Kasumi-1 (cell line): ENCODE results near the gene HDAC10.
"Not testable (repeated sequence)": the region's sequence is repeated elsewhere in the genome, so short reads cannot be mapped to it uniquely, and the experiment has no call there.

ENCODE experiments used
- DNase-seq, 2 experiments: peaks; one replicate each; lab custom pipeline; 2025; lab: John Stamatoyannopoulos, UW

Gene HDAC10

DNA sequence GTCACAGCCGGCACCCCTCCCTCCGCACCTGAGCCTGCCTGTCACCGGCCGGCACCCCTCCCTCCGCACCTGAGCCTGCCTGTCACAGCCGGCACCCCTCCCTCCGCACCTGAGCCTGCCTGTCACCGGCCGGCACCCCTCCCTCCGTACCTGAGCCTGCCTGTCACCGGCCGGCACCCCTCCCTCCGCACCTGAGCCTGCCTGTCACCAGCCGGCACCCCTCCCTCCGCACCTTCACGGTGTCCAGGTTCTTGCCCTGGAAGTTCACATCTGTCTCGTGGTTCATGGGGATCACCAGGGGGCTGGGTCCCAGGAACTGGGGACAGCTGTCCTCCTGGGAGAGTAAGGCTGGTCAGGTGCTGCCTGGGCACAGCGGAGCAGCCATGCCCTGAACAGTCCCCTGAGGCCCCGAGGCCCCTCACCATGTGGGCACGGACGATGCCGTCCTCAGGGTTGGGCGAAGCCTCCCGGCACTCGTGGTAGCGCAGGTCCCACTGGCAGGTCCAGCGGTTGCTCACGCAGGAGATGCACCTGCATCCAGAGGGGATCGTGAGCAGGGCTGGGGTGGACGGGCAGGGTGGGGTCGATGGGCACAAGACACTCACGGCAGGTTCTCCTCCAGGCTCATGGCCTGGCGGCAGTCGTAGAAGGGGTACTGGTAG, 34.6 kb upstream of the HDAC10 start:
- no peak for DNase-seq

DNA sequence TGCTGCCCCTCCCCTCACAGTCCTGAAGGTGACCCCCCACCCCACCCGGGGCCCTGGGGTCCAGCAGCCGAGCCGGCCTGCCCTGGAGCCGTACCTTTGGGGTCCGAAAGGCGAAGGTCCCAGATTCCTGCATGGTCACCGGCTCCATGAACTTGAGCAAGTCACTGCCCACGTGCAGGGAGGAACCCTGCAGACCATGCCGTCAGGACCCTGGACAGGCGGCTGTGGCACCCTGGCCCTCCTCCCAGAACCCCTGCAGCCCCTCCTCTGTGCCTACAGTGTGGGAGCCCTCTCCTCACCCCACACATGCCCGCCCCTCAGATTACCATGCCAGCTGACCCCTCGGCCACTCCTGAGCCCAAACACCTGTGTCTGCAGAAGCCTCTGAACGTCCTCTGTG, 33.4 kb upstream of the HDAC10 start:
- no peak for DNase-seq

DNA sequence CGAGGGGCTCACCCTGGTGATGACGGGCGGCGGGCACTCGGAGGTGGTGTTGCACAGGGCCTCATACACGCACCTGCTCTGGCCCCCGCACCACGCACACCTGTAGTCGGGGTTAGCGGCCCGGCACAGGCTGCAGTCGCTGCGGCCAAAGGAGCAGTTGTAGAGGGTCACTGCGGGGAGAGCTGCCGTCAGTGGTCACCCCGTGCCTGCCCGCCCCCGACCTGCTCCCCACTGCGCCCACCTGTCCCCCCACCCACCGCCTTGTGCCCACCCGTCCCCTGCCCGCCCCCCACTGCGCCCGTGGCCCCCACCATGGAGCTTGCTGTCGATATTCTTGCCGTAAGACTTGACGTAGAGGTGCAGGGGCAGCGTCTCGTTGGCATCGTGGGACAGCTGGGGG, 32.8 kb upstream of the HDAC10 start:
- DNase-seq = no peak

DNA sequence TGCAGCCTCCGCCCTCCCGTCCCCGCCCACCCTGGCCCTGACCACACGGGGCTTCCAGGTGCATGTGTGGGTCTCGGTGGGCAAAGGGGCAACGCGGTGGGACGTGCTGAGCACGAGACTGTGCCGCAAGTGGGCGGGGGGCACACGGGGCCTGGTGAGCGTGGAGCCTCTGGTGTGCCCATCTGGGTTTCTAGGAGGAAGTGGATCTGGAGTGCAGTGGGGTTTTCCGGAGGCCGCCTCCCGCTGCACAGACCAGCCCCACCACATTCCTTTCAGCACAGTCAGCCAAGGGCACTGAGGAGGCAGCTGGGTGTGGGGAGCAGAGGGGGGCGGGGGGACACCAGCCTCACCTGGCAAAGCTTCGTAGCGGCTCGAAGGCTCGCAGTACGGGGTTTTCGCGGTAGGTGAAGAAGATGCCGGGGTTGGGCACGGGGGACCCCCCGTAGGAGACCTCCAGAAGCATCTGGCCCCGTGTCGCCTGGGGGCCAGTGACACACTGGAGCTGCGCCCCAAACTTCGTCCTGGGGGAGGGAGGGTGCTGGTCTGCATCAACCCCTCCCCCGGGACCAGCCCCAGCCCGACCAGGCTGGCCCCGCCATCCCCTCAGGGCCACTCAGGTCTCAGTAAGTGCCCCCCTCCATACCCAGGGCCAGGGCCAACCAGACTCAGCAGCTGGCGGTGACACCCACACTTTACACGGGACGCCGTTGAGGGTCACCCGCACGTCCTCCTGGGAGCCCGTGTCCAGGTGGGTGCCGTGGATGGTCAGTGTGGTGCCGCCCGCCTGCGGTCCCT, 31.5 kb upstream of the HDAC10 start:
- no peak for DNase-seq

DNA sequence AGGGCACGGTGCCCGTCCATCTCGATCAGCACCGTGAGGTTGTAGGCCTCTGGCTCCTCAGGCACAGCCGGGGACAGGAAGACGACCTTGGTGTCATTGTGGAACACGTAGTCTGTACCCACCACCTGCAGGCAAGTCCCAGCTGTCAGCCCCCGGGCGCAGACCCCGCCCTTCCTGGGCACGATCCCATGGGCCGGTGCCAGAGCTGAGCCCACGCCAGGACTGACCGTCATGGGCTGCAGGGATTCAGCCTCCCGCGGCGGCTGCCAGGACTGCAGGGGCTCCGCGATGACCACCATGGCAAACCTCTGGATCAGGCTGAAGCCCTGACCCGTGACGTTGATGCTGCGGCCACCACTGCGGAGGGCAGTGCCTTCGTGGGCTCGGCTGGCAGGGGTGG, 30.9 kb upstream of the HDAC10 start:
- DNase-seq = no peak

DNA sequence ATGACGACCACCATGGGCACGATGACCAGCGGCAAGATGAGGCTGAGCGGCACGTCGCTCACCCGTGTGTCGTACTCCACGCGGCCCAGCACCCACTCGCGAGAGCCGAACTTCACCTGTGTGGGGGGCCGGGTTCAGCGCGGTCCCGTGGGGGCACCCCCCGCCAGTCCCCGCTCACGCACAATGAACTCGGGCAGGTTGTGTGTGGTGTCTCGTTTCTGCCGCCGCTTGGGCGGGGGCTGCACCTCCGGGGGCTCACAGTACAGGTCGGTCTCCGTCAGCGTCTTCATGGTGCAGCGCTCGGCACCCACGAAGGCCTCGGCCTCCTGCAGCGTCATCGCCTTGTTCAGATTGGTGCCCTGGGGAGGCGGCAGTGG, 30.3 kb upstream of the HDAC10 start:
- no peak for DNase-seq

DNA sequence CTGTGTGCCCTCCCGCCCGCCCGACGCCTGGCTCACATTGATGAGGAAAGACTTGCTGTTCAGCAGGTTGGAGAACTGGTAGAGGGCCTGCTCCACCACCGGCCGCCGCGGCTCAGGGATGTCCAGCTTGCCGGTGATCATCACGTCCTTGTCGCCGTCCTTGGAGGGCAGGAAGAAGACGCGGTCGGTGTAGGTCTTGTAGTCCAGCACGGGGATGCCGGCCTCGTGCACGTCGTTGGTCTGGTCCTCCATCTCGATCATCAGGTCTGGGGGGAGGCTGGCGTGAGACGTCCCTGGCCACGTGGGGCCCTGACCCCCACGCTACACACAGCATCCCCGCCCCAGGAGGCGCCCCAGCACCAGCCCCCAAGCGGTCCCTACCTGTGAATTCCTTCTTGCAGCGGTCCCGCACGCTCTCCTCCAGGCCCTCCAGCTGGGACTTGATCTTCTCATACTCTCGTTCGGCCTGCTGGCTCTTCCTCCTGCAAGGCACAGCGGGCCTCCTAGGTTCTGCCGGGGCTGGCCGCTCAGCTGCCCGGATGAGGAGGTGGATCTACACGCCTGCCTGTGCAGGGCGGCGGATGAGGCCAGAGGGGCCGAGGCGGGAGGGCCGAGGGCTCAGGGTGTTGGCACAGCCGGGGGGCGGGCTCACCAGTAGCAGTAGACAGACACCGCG, 29.8 kb upstream of the HDAC10 start:
- no peak for DNase-seq

DNA sequence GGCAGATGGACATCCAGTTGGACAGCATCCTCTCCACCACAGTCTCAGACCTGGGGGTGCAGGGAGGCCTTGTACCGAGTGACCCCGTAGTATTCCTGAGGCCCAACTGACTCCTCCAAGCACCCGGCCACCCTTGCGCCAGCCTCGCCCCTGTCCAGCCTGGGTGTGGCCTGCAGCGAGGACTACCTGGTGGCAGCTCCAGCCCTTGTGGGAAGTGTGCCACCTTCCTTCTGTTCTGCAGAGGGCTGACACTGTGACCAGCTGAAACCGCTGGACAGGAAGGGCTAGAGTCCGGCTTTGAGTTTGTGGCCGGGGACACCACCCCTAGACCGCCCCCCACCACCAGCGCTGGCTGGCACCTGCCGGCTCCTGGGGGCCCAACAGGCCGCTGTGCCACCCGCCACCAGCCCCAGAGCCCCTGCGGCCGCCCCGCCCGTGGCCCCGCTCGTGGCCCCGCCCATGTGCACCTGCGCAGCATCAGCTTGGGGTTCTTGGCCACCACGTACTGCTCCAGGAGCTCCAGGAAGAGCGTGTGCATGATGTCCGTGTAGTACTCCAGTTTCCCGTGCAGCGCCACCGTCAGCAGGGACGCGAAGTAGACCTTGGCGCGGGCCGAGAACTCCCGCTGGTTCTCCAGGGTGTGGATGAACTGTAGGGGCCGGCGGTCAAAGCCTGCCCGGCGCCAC, 29.1 kb upstream of the HDAC10 start:
- DNase-seq = no peak

DNA sequence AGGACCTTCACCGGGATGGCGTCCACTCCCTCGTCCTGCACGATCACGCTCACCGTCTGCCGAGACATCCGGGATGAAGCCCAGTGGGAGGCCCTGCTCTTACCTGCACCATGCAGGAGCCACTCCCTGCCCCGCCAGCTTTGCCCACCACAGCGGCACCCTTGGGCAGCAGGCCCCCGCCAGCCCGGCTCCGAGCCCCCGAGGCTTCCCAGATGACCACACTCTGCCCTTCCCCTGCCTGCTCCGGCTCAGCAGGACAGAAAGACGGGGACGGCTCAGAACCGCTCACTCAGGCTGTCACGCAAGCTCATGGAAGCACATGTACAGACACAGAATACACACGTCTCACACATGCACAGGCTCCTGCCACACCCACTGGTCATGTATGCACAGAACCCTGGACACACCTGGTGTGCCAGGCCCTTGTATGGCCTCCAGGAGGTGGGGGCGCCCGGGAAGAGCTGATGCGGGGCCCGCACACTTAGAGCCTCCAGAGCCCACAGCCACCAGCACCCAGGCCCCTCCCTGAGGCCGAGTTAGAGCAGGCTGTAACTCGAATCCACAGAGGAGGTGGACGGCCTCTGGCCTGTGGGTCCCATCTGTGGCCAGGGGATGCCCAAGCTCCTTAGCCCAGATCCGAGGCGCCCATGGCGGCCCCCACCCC, 28.0 kb upstream of the HDAC10 start:
- no peak for DNase-seq

DNA sequence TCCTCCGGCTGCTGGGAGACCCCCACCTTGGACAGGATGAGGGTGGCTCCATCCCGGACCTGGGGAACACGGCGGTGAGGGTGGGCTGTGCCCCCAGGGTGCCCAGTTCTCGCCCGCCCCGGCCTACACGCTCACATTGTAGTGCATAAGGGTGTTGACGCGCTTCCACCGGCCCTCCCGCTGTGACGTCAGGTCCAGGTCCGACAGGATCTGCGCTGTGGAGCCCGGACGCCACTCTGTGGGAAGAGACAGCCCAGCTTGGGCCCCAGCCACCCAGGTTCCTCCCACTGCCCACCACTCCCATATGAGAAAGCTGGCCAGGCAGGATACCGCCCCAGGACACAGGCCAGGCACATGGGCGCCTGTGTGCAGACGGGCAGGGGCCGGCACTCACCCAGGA, 27.4 kb upstream of the HDAC10 start:
- DNase-seq = no peak

DNA sequence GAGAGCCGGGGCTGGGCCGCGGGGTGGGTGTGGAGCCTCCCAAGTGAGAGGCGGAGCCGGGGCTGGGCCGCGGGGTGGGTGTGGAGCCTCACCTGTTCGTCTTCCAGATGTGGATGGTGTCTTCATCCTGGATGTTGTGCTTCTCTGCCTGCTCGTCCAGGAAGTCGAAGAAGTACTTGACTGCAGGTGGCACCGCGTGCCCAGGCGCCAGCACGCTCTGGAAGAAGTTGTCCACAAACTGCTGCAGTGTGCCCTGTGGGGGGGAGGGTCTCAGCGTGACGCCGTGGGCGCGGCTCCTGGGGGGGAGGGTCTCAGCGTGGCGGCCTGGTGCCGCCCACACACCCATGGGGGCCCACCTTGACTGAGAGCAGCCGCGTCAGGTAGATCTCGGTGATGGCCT, 26.7 kb upstream of the HDAC10 start:
- DNase-seq = no peak

DNA sequence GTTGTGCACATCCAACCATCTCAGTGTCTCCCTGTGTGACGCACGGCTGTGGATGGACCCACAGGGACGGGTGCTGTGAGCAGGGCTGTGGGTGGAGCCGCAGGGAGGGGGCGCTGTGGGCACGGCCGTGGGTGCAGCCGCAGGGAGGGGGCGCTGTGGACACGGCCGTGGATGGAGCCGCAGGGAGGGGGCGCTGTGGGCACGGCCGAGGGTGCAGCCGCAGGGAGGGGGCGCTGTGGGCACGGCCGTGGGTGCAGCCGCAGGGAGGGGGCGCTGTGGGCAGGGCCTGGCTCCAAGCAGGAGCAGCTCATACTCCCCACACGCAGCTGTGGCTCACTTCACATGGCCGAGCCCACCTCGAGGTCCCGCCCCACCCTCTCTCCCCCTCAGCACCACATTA, 25.1 kb upstream of the HDAC10 start:
- DNase-seq = no peak

DNA sequence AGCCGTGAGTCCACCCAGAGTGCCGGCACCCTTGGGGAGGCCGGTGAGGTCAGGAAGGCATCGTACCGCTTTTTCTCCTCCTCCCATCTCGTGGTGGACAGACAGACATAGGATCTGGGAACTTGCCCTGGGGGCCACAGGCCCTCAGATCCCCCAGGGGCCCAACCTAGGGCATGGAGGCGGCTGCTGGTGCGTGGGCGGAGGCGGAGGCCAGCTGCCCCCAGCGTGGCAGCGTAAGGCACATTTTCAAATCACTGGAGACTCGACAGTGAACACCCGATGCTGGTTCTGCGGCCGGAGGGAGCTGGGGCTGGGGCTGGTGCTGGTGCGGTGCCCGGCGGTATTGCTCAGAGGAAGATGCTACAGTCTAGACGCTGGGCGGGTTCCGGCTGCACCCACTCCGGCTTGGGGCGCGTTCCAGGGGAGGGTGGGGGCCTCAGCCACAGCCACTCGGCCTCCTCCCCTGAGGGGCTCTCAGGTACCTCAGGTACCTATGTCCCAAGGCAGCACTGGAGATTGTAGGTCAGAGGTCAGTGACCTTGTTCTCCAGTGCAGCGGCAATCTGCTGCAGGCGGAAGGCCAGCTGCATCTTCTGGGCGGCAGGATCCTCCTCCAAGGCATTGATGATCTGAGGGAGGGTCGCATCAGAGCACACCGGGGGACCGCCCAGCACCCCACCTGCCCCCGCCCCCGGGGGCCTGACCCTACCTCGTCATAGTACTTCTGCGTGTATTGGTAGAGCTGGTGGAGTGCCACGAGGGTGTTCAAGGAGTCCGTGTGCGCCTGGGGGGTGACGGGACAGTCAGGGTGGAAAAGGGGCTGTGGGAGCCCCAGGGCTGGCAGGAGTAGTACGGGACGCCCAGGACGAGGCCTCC, 24.4 kb upstream of the HDAC10 start:
- no peak for DNase-seq

DNA sequence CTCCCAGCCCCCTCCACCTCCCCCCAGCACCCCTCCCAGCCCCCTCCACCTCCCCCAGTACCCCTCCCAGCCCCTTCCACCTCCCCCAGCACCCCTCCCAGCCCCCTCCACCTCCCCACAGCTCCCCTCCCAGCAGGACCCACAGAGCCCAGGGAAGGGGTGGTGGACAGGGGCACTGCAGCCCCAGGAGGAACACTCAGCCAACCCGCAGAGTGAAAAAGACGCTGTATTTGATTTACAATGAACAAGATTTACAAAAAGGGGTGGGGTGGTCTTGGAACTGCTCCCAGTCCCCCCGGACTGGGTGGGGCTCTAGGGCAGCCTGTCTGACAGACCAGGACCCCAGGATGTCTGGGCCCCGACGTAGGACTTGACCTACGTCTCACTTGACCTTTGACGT, 23.7 kb upstream of the HDAC10 start:
- DNase-seq = no peak

DNA sequence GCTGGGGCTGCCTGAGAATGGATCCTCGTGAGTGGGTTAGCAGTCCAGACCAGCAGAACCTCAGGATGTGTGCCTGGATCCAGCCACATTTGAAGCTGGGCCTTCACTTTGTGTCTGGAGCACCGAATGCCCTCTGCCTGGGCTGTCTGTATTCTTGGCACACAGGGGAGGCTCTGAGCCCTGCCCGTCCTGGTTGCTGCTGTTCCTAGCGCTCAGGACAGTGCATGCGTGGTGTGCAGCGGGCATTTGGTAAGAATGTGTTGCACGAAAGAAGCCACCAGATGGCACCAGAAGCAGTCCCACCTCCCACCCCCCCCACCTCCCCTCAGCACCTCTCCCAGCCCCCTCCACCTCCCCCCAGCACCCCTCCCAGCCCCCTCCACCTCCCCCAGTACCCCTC, 23.2 kb upstream of the HDAC10 start:
- peak; percentile 66 to 72 for DNase-seq

DNA sequence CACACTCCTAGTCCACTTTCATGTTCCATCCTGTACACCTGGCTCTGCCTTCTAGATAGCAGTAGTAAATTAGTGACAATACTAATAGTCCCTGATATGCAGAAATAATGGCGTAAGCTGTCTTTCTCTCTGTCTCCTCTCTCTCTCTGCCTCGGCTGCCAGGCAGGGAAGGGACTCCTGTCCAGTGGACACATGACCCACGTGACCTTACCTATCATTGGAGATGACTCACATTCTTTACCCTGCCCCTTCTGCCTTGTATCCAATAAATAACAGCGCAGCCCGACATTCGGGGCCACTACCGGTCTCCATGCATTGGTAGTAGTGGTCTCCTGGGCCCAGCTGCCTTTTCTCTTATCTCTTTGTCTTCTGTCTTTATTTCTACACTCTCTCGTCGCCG, 22.7 kb upstream of the HDAC10 start:
- not testable (repeated sequence) for DNase-seq

DNA sequence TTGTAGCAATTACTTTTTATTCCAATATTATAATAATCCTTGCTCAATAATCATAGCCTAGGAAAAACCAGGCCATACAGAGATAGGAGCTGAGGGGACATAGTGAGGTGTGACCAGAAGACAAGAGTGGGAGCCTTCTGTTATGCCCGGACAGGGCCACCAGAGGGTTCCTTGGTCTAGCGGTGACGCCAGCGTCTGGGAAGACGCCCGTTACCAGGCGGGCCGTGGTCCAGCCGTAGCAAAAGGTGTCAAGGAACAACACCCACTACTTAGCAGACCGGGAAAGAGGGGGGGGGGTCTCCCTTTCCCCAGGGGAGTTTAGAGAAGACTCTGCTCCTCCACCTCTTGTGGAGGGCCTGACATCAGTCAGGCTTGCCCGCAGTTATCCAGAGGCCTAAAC, 22.3 kb upstream of the HDAC10 start:
- DNase-seq = not testable (repeated sequence)

DNA sequence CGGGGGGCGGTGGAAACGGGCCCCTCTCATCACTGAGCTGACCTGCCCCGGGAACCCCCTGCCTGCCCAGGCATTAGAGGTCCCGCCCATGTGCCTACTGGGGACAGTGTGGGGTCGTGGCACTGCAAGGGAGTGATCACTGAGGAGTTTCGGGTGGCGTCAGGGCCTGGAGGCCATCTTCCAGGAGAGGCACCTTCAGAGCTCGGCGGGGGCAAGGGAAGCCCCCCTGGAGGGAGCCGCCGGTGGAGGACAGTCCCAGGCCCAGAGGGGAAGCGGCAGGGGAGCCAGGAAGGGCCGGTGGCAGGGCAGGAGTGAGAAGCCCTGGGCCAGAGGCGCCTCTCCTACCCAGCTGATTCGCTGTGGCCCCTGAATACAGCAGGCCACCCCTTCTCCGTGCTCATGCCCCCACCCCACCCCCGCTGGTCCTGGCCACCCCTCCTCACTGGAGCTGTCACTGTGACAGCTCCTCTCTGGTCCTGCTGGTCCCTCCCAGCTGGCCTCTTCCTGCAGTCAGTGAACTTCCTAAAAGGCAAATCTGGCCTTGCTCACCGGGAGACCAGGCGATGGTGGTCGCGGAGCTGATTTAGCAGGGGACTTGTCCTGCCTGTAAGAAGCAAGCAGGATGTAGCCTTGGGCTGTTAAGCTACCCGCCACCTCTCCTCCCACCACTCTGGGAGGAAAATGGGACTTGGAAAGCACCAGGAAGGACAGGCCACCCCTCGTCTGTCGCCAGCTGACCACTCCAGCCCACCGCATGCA, 21.2 kb upstream of the HDAC10 start:
- DNase-seq = no peak

DNA sequence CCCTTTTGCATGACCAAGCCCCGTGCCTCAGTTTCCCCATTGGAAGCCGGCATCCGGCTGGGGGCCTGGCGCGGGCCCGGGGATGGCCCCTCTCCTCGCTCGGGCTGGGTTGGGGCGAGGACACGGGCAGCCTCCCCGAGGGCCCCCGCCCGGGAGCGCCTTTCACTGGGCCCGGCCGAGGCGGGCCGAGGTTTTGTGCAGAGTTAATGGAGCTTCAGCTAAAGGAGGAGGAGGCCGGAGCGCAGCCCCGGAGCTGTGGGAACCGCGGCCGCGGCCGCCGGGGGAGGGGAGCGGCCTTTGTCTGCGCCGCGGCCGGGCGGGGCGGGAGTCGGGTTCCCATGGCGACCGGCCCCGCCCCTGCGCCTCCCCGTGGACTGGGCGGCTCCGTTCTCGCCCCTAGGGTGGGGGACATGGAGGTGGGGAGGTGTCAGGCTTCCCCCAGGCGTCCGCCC, 20.5 kb upstream of the HDAC10 start:
- no peak for DNase-seq

DNA sequence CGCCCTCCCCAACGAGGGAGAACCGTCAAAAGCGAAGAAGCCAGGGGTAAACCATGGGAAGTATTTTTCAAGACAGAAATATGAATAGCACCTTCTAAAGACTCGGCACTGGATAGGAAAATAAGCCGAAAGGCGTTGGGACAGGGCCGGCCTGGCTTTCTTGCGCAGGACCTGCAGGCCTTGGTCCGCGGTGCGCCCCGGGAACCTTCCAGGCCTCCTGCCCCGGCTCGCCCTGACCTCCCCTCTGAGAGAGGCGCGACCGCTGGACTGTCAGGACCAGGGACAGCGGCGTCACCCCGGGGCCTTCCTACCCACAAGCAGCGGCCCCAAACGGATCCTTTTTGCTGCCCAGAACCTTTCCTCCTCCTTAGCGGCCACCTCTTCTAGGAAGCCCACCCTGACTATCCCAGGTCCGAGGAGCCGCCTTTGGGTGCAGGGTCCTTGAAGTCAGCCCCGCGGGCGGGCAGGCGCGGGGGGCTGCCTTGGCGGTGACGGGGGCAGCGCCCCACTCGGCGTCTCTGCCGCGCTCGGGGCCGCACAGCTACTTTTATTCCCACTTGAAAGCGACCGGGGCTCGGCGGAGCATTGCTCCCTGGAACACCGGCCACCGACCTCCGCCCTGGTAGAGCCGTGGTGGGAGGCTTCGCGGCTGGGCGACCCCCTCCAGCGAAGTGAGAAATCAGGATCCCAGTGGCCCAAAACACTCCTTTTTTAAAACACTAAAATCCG, 19.8 kb upstream of the HDAC10 start:
- peak; percentile 50 to 70 for DNase-seq
